Lower lobe of right lung (tissue), 2 donors: ENCODE results near the gene ANO7. TPM values are rescaled to one million over a fixed set of nuclear protein-coding genes. Genes with fewer than 3 reads are reported as not detected.

Experiments
- ATAC-seq, 2 donors: fragments of 200-7000 bp; cut with Tn5 transposase; one replicate each; pipeline ENCODE4 v1.9.1; 2020 to 2022; ENCODE audit warnings: mild to moderate bottlenecking in 2 of 2, moderate library complexity in 2 of 2
- DNase-seq: peaks from one replicate; pipeline ENCODE4 v3.0.0-alpha.2; 2020
- H3K27ac ChIP-seq: fragments of 200-600 bp; one replicate; pipeline ENCODE4 v1.8.0; 2022
- H3K27me3 ChIP-seq: fragments of 200-600 bp; one replicate; pipeline ENCODE4 v1.8.0; 2022; ENCODE audit warnings: low read depth
- H3K36me3 ChIP-seq: fragments of 200-600 bp; one replicate; pipeline ENCODE4 v1.8.0; 2022; ENCODE audit warnings: mild to moderate bottlenecking
- H3K4me1 ChIP-seq: fragments of 200-600 bp; one replicate; pipeline ENCODE4 v1.8.0; 2022
- H3K4me3 ChIP-seq: fragments of 200-600 bp; one replicate; pipeline ENCODE4 v1.8.0; 2022; ENCODE audit warnings: mild to moderate bottlenecking
- H3K9me3 ChIP-seq: fragments of 200-600 bp; one replicate; pipeline ENCODE4 v1.8.0; 2022
- CTCF ChIP-seq: fragments of 200-600 bp; IDR thresholded peaks from one replicate; pipeline ENCODE4 v1.8.0; 2022; ENCODE audit warnings: antibody characterized with exemption, mild to moderate bottlenecking
- intact Hi-C: fragments of 100-400 bp; cut with DNase I; formaldehyde crosslinking; loops from one replicate; pipeline ENCODE4 v1.11.0; 2022
- total RNA-seq: library from RNA; stranded (reverse); fragmentation: NEBNext Ultra II Directional; extraction: Animal tissue kit (Norgen Biotek cat#: 25700); gene quantifications from one replicate; pipeline ENCODE4 v1.2.1, GENCODE V29; 2021
- donor health status: DM: no; HTN: yes; CAD: no; lungs with severe emphysema.

The ANO7 gene
- total RNA-seq, 1 donor from 2014 or later, result 1.3 TPM

GRCh38 chr2:241252778-241253475 lies 64.5 kb downstream of the ANO7 start:
- no peaks in the 10 kb centered on the region for H3K4me1 ChIP-seq
- ATAC-seq (no peak), DNase-seq (no peak)
- intact Hi-C loops, result no loop called here
- H3K27me3 ChIP-seq, result no peaks in the 10 kb centered on the region
- TF ChIP-seq CTCF, result no peak
- no peak overlapping the region for H3K4me3 ChIP-seq
- H3K9me3 ChIP-seq, result no peaks in the 10 kb centered on the region
- no peak overlapping the region for H3K27ac ChIP-seq
- H3K36me3 ChIP-seq, result peaks cover 100% of the 10 kb centered on the region

GRCh38 chr2:241254904-241255351 lies 66.5 kb downstream of the ANO7 start:
- intact Hi-C loops, result no loop called here
- no peaks in the 10 kb centered on the region for H3K4me1 ChIP-seq
- H3K27ac ChIP-seq, result no peak overlapping the region
- no peak for TF ChIP-seq CTCF
- DNase-seq, result no peak
- no peak for ATAC-seq
- H3K36me3 ChIP-seq, result peaks cover 99% of the 10 kb centered on the region
- H3K9me3 ChIP-seq, result no peaks in the 10 kb centered on the region
- no peaks in the 10 kb centered on the region for H3K27me3 ChIP-seq
- no peak overlapping the region for H3K4me3 ChIP-seq

- no peak for ATAC-seq
- no peak for TF ChIP-seq CTCF
- Histone ChIP-seq H3K9me3 (no peaks in the 10 kb centered on the region), H3K27ac (no peak overlapping the region), H3K36me3 (peaks cover 99% of the 10 kb centered on the region), H3K4me1 (no peaks in the 10 kb centered on the region), H3K27me3 (no peaks in the 10 kb centered on the region), H3K4me3 (no peak overlapping the region)
- intact Hi-C loops, result no loop called here
- no peak for DNase-seq
Measured at GRCh38 chr2:241255542-241256167, 67.2 kb downstream of the ANO7 start.

- peaks cover 99% of the 10 kb centered on the region for H3K36me3 ChIP-seq
- ATAC-seq (no peak), DNase-seq (no peak)
Measured at GRCh38 chr2:241256168-241256545, 67.7 kb downstream of the ANO7 start.

GRCh38 chr2:241257419-241258032 lies 69.0 kb downstream of the ANO7 start:
- no peaks in the 10 kb centered on the region for H3K27me3 ChIP-seq
- no peak overlapping the region for H3K4me3 ChIP-seq
- no peaks in the 10 kb centered on the region for H3K9me3 ChIP-seq
- DNase-seq (no peak), ATAC-seq (no peak)
- H3K4me1 ChIP-seq, result peaks cover 9% of the 10 kb centered on the region
- no peak for TF ChIP-seq CTCF
- H3K36me3 ChIP-seq, result peaks cover 99% of the 10 kb centered on the region
- intact Hi-C loops, result no loop called here
- no peak overlapping the region for H3K27ac ChIP-seq

More at GRCh38 chr2:241256168-241256545, 67.7 kb downstream of the ANO7 start:
- TF ChIP-seq CTCF, result no peak
- no peaks in the 10 kb centered on the region for H3K27me3 ChIP-seq
- no peak overlapping the region for H3K27ac ChIP-seq
- H3K9me3 ChIP-seq, result no peaks in the 10 kb centered on the region
- intact Hi-C loops, result no loop called here
- no peaks in the 10 kb centered on the region for H3K4me1 ChIP-seq
- H3K4me3 ChIP-seq, result no peak overlapping the region
